GM19099 (cell line): Measurements from ENCODE around the gene NDUFAF2.

ENCODE experiments used
- POLR2A ChIP-seq: IDR thresholded peaks from 3 replicates; pipeline ENCODE4 v1.6.1; 2011; ENCODE audit warnings: low read depth; ENCODE audit not compliant: insufficient read length; ENCODE audit errors: extremely low read depth

The NDUFAF2 gene

GRCh38 chr5:61010467-61011454 is 65.8 kb downstream of the NDUFAF2 start:
- no peak for TF ChIP-seq POLR2A

- no peak for TF ChIP-seq POLR2A
Measured at GRCh38 chr5:61018062-61018461, 73.1 kb downstream of the NDUFAF2 start.

- TF ChIP-seq POLR2A = no peak
Measured at GRCh38 chr5:61019642-61020041, 74.6 kb downstream of the NDUFAF2 start.

- TF ChIP-seq POLR2A = no peak
Measured at GRCh38 chr5:61020415-61020814, 75.4 kb downstream of the NDUFAF2 start.

GRCh38 chr5:61023131-61023530 is 78.1 kb downstream of the NDUFAF2 start:
- TF ChIP-seq POLR2A = no peak

- no peak for TF ChIP-seq POLR2A
Measured at GRCh38 chr5:61026004-61026403, 81.0 kb downstream of the NDUFAF2 start.

GRCh38 chr5:61028382-61028781 is 83.4 kb downstream of the NDUFAF2 start:
- no peak for TF ChIP-seq POLR2A

- no peak for TF ChIP-seq POLR2A
Measured at GRCh38 chr5:61029456-61030162, 84.6 kb downstream of the NDUFAF2 start.

- TF ChIP-seq POLR2A = no peak
Measured at GRCh38 chr5:61030163-61030482, 85.1 kb downstream of the NDUFAF2 start.

GRCh38 chr5:61044545-61044944 is 99.5 kb downstream of the NDUFAF2 start:
- no peak for TF ChIP-seq POLR2A

GRCh38 chr5:61047346-61047745 is 102.3 kb downstream of the NDUFAF2 start:
- no peak for TF ChIP-seq POLR2A

- no peak for TF ChIP-seq POLR2A
Measured at GRCh38 chr5:61048534-61048933, 103.5 kb downstream of the NDUFAF2 start.

GRCh38 chr5:61050292-61050691 is 105.3 kb downstream of the NDUFAF2 start:
- TF ChIP-seq POLR2A = no peak

GRCh38 chr5:61051267-61051666 is 106.3 kb downstream of the NDUFAF2 start:
- no peak for TF ChIP-seq POLR2A

- no peak for TF ChIP-seq POLR2A
Measured at GRCh38 chr5:61052882-61053281, 107.9 kb downstream of the NDUFAF2 start.

GRCh38 chr5:61053937-61054336 is 108.9 kb downstream of the NDUFAF2 start:
- TF ChIP-seq POLR2A = no peak

GRCh38 chr5:61055434-61056006 is 110.5 kb downstream of the NDUFAF2 start:
- TF ChIP-seq POLR2A = no peak

GRCh38 chr5:61059499-61059898 is 114.5 kb downstream of the NDUFAF2 start:
- no peak for TF ChIP-seq POLR2A
